ENCODE measurements around the gene GLCE. TPM values are rescaled to one million over a fixed set of nuclear protein-coding genes. Genes with fewer than 3 reads are reported as not detected.

The GLCE gene
- total and polyA plus RNA-seq, 10 of the 15 experiments (the other 5 are each of a cell fraction or from before 2014, with no cell fraction given), result 2.1 to 11.9 (median 2.9) TPM

DNA sequence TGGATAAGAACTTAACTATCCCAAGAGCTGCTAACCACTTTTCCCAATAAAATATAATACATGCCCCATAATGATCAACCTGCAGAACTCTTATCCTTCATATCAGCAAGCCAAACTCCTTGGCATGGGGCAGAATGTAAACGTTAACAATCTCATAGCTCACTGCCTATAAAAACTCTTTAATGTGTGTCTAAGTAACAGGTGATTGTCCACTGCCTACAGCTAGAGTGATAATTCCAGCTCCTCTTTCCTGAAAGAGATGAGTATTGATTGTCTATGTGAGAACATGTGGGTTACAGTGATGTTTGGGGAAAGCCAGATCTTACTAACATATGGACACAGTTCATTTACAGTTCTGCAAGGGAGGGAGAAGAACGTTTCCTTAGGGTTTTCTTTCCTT is 11.3 kb upstream of the GLCE start:
- Histone ChIP-seq H2AFZ (ENCODE audit: control insufficient read depth, low read depth, low read length) (no peak overlapping the region), H3K27me3 (replicated peaks in 1 of 2; ENCODE audit: control insufficient read depth in 2 of 2, insufficient read depth in 2 of 2, low read length in 1 of 2) (peaks cover 0 to 8% of the 10 kb centered on the region in 2 experiments; a peak in 1 of 4 replicates), H4K20me1 (ENCODE audit: control insufficient read depth, insufficient read depth) (no peaks in the 10 kb centered on the region), H3K4me2 (ENCODE audit: control insufficient read depth, insufficient read depth) (no peak overlapping the region), H3K79me2 (ENCODE audit: control insufficient read depth, insufficient read depth, low read length) (no peaks in the 10 kb centered on the region), H3K4me3 (no peak overlapping the region), H3K9me3 (replicated peaks; ENCODE audit: control insufficient read depth, insufficient read depth, low read length) (no peaks in the 10 kb centered on the region), H3K4me1 (ENCODE audit: control insufficient read depth, insufficient read depth, low read length) (no peaks in the 10 kb centered on the region), H3K9ac (ENCODE audit: control insufficient read depth, insufficient read depth, low read length) (no peak overlapping the region), H3K36me3 (ENCODE audit: control insufficient read depth in 2 of 2, insufficient read depth in 2 of 2, low read length in 1 of 2) (no peaks in the 10 kb centered on the region), H3K27ac (ENCODE audit: control insufficient read depth, insufficient read depth) (no peak overlapping the region)
- DNase-seq (ENCODE audit: low read depth, low spot score) (no peak), ATAC-seq (no peak), FAIRE-seq (no peak)
- no TSS peak for BruUV-seq (replicated peaks)
- intact Hi-C loops (cut with micrococcal nuclease; ENCODE audit: unreplicated experiment), result no loop called here
- ChIA-PET SMC1A (ENCODE audit: uncharacterized antibody, unreplicated experiment) (interaction anchor here (1.5 kb wide), 1 partner anchor 10 kb away, joined by 6 read pairs; no protein-coding TSS in a partner anchor), RAD21 (ENCODE audit: unreplicated experiment) (no interaction called here), POLR2A (no interaction called here), CTCF (no interaction called here)
- TF ChIP-seq PAX8 (IDR thresholded peaks at IDR 0.05) (no peak), GABPA (IDR thresholded peaks at IDR 0.05; ENCODE audit: low read depth) (no peak), TCF7 (IDR thresholded peaks at IDR 0.05; ENCODE audit: borderline replicate concordance) (no peak), CBFB (IDR thresholded peaks at IDR 0.05; ENCODE audit: low read depth) (no peak), RAD51 (IDR thresholded peaks at IDR 0.05) (no peak), CBX5 (IDR thresholded peaks at IDR 0.05; ENCODE audit: low read depth) (no peak), EZH2 (IDR thresholded peaks at IDR 0.05; ENCODE audit: borderline replicate concordance, control insufficient read depth, low read depth, low read length) (no peak), CREM (IDR thresholded peaks at IDR 0.05; ENCODE audit: low read depth) (no peak), POLR2AphosphoS2 (IDR thresholded peaks at IDR 0.05; ENCODE audit: low read depth, low read length) (no peak), ZBED1 (IDR thresholded peaks at IDR 0.05; ENCODE audit: borderline replicate concordance) (no peak), ZNF384 (IDR thresholded peaks at IDR 0.05; ENCODE audit: borderline replicate concordance, low read depth, low read length) (no peak), MTA3 (IDR thresholded peaks at IDR 0.05; ENCODE audit: borderline replicate concordance, low read length) (no peak), SMAD1 (IDR thresholded peaks at IDR 0.05; ENCODE audit: low read depth, partially characterized antibody) (no peak)
- TF ChIP-seq, protein P1, sequence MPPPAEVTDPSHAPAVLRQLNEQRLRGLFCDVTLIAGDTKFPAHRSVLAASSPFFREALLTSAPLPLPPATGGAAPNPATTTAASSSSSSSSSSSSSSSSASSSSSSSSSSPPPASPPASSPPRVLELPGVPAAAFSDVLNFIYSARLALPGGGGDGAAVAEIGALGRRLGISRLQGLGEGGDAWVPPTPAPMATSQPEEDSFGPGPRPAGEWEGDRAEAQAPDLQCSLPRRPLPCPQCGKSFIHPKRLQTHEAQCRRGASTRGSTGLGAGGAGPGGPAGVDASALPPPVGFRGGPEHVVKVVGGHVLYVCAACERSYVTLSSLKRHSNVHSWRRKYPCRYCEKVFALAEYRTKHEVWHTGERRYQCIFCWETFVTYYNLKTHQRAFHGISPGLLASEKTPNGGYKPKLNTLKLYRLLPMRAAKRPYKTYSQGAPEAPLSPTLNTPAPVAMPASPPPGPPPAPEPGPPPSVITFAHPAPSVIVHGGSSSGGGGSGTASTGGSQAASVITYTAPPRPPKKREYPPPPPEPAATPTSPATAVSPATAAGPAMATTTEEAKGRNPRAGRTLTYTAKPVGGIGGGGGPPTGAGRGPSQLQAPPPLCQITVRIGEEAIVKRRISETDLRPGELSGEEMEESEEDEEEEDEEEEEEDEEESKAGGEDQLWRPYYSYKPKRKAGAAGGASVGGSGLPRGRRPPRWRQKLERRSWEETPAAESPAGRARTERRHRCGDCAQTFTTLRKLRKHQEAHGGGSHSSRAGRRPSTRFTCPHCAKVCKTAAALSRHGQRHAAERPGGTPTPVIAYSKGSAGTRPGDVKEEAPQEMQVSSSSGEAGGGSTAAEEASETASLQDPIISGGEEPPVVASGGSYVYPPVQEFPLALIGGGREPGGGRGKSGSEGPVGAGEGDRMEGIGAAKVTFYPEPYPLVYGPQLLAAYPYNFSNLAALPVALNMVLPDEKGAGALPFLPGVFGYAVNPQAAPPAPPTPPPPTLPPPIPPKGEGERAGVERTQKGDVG (CRISPR knock-in tag; IDR thresholded peaks at IDR 0.05), result no peak
- TF ChIP-seq, protein P2, sequence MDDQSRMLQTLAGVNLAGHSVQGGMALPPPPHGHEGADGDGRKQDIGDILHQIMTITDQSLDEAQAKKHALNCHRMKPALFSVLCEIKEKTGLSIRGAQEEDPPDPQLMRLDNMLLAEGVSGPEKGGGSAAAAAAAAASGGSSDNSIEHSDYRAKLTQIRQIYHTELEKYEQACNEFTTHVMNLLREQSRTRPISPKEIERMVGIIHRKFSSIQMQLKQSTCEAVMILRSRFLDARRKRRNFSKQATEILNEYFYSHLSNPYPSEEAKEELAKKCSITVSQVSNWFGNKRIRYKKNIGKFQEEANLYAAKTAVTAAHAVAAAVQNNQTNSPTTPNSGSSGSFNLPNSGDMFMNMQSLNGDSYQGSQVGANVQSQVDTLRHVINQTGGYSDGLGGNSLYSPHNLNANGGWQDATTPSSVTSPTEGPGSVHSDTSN (IDR thresholded peaks at IDR 0.05; ENCODE audit: insufficient replicate concordance, low read depth, low read length), result no peak
- TF ChIP-seq, protein P3, sequence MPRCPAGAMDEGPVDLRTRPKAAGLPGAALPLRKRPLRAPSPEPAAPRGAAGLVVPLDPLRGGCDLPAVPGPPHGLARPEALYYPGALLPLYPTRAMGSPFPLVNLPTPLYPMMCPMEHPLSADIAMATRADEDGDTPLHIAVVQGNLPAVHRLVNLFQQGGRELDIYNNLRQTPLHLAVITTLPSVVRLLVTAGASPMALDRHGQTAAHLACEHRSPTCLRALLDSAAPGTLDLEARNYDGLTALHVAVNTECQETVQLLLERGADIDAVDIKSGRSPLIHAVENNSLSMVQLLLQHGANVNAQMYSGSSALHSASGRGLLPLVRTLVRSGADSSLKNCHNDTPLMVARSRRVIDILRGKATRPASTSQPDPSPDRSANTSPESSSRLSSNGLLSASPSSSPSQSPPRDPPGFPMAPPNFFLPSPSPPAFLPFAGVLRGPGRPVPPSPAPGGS (IDR thresholded peaks at IDR 0.05; ENCODE audit: borderline replicate concordance, insufficient read depth, low read depth, low read length, poor library complexity, severe bottlenecking), result no peak
- 40% methylated on average over 2 of the region's 2 CpGs for WGBS (ENCODE audit: insufficient coverage, insufficient replicate concordance, low lambda C conversion rate, missing lambda C conversion rate)
- in situ Hi-C loops (cut with MboI), result no loop called here

Measured in GM12878 (cell line).